Keratinocyte (primary cell): ENCODE measurements around the gene UBE2E1.

ENCODE experiments used
- EZH2 ChIP-seq: IDR thresholded peaks from one replicate; pipeline ENCODE4 v1.6.1; 2012; ENCODE audit warnings: inconsistent platforms, mild to moderate bottlenecking, low read length, moderate library complexity
- TF ChIP-seq, protein P1 (sequence below), 3 experiments: IDR thresholded peaks in 1 of 3; conservative IDR thresholded peaks in 1 of 3; optimal IDR thresholded peaks in 1 of 3; 2 replicates in 2 of 3; 3 replicates in 1 of 3; pipeline versions ENCODE3 to v1.5.1; 2011; ENCODE audit warnings: low read length in 3 of 3, mild to moderate bottlenecking in 3 of 3, moderate library complexity in 2 of 3, control low read depth in 1 of 3, inconsistent platforms in 1 of 3; ENCODE audit not compliant: insufficient read depth in 2 of 3; ENCODE audit errors: extremely low read depth in 1 of 3

DNA sequence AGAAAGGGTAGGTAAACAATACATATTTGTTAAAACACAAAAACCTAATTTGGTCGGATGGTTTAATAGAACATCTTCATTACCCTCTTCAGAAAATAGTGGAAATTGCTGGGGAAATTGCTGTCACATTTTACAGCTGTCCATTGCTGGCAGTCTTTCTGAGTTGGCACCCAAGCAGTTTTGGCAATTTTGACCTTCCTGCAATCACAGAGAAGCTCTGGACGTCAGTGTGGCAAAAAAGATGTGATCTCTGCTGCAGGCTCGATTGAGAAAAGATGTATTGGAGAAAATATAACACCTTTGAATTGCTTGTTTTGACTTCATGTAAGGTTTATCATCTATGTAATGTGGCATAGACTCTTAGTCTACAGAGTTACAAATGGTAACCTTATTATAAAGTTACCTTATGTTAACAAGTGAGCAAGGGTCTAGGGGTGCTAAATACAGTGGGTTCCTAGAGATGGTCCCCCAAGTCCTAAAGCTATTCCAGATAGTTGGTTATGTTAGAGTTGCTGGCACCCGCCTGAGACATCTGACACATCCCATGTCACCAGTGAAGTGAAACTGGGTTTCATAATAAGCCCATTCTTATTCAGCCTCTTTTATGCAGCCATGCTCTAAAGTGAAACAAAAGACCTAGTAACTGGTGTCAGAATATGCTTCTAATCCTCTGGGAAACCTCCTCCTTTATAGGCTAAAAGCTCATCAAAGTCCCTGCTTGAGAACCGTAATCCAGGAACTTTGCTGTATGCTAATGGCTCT is 14.0 kb downstream of the UBE2E1 start:
- no peak for TF ChIP-seq EZH2
- TF ChIP-seq, protein P1, sequence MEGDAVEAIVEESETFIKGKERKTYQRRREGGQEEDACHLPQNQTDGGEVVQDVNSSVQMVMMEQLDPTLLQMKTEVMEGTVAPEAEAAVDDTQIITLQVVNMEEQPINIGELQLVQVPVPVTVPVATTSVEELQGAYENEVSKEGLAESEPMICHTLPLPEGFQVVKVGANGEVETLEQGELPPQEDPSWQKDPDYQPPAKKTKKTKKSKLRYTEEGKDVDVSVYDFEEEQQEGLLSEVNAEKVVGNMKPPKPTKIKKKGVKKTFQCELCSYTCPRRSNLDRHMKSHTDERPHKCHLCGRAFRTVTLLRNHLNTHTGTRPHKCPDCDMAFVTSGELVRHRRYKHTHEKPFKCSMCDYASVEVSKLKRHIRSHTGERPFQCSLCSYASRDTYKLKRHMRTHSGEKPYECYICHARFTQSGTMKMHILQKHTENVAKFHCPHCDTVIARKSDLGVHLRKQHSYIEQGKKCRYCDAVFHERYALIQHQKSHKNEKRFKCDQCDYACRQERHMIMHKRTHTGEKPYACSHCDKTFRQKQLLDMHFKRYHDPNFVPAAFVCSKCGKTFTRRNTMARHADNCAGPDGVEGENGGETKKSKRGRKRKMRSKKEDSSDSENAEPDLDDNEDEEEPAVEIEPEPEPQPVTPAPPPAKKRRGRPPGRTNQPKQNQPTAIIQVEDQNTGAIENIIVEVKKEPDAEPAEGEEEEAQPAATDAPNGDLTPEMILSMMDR (optimal IDR thresholded peaks at IDR 0.05 in 1 of 3, IDR thresholded peaks at IDR 0.05 in 1 of 3, conservative IDR thresholded peaks at IDR 0.05 in 1 of 3; ENCODE audit: extremely low read depth in 1 of 3, insufficient read depth in 2 of 3, low read length in 3 of 3) = no peak
